NAMALWA (cell line): ENCODE measurements around the gene DUSP1.

Experiments used
- DNase-seq: peaks from one replicate; pipeline ENCODE4 v3.0.0-alpha.2; 2015; ENCODE audit warnings: low spot score

Gene DUSP1

GRCh38 chr5:172724242-172725183, 46.5 kb downstream of the DUSP1 start:
- no peak for DNase-seq

- DNase-seq: no peak
Observed at GRCh38 chr5:172723508-172723907, 47.5 kb downstream of the DUSP1 start.

GRCh38 chr5:172722327-172722815, 48.6 kb downstream of the DUSP1 start:
- DNase-seq: no peak

GRCh38 chr5:172721455-172722326, 49.3 kb downstream of the DUSP1 start:
- no peak for DNase-seq

GRCh38 chr5:172720655-172721054, 50.3 kb downstream of the DUSP1 start:
- DNase-seq: no peak

GRCh38 chr5:172719211-172719610, 51.8 kb downstream of the DUSP1 start:
- DNase-seq: no peak

- no peak for DNase-seq
Observed at GRCh38 chr5:172718527-172719114, 52.4 kb downstream of the DUSP1 start.
